Measurements from ENCODE around the gene TARS3.
"Not testable (repeated sequence)": the region's sequence is repeated elsewhere in the genome, so short reads cannot be mapped to it uniquely, and the experiment has no call there.

Gene TARS3

DNA sequence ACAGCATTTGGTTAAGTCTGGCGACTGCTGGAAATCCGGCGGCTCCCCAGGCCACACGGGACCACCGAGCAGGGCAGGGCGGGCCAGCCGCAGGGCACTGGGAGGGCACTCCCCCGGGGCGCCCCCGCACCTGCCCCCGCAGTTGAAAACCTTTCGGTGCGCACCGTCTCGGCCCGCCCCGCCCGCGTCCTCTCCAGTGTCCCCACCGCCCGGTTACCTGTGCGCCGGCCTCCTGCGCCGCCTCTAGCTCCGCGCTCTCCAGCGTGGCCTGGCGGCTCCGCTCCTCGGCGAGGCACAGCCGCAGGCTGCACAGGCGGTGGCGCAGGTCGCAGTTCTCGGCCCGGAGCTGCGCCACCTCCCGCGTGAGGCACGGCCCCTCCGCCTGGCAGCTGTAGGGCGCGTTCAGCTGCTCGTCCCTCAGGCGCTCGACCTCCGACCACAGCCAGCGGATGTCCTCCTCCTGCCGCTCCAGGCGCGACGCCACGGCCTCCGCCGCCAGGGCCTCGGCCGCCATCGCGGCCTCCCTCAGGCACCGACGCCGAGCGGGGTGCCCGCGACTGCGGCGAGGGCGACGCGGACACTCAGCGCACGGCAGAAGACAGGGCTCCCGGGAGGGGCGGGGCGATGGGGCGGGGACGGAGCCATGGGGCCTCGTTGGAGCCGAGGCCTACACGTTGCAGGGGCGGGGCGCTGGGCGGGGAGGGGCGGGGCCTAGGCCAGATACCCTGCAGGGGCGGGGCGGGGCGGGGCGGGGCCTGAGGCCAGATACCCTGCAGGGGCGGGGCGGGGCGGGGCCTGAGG is at the start of gene TARS3:
Gene TARS3, minus strand, starts transcription at position 600 of the 801 bp plus-strand sequence. Its CDS starts 86 bp downstream, at position 514.
- DNase-seq, result peak; percentile 81

- DNase-seq, result no peak
Observed at GRCh38 chr15:101773496-101774100, 49.3 kb upstream of the TARS3 start.

GRCh38 chr15:101772921-101773320 is 48.6 kb upstream of the TARS3 start:
- DNase-seq, result no peak

DNA sequence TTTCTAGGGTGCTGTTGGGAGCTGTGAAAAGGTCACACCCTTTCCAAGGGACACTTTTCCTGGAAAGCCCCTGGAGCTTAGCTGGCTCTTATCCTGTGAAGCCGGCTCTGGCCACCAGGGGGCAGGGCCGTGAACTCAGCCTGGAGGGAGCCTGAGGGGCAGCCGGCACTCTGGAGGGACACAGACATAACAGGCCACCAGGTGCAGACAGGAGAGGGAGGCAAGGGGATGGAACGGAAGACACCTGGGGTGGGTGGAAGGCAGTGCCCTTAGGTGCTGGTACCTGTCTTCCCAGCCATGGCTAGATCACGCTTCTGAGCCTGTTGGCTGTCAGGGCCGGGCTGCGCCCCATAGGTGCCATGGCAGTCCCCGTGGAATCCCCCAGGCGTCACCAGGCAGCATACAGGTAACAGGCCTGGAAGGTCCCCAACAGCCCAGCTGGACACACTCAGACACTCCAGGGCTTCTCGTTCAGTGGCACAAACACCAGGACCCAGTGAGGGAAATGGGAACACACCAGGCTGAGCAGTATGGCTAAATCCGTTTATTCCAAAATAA is 42.9 kb upstream of the TARS3 start:
- DNase-seq, result not testable (repeated sequence)

DNA sequence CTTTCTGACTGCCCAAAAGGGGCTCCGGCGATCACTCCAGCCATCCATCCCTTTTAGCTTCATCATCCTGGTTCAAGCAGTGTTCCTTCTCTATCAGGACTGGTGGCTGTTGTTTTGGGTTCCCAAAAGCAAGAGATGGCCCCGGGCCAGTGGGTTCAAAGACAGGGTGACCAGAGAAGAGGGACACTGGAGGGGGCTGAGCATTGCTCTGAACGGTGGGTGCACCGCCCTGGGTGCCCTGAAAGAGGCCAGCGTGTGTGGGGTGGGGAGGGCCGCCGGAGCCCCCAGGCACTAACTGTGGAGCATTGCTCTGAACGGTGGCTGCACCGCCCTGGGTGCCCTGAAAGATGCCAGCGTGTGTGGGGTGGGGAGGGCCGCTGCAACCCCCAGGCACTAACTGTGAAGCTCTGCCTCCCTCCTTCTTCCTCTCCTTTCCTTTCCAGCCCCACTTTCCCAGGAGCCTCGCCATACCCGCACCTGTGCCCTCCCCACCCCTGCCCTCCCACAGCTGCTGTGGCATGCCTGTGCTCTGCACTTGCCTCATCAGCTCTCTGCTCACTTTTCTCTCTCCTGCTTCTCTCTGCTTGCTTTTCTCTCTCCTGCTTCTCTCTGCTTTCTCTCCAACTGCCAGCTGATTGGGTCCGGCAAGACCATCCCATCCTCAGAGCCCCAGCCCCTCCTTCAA is 41.6 kb upstream of the TARS3 start:
- DNase-seq, result no peak

GRCh38 chr15:101765340-101765671 is 41.0 kb upstream of the TARS3 start:
- not testable (repeated sequence) for DNase-seq

GRCh38 chr15:101764669-101765339 is 40.5 kb upstream of the TARS3 start:
- DNase-seq, result not testable (repeated sequence)

GRCh38 chr15:101746716-101747082 is 22.4 kb upstream of the TARS3 start:
- not testable (repeated sequence) for DNase-seq

- DNase-seq, result not testable (repeated sequence)
Observed at GRCh38 chr15:101734837-101735236, 10.6 kb upstream of the TARS3 start.

DNA sequence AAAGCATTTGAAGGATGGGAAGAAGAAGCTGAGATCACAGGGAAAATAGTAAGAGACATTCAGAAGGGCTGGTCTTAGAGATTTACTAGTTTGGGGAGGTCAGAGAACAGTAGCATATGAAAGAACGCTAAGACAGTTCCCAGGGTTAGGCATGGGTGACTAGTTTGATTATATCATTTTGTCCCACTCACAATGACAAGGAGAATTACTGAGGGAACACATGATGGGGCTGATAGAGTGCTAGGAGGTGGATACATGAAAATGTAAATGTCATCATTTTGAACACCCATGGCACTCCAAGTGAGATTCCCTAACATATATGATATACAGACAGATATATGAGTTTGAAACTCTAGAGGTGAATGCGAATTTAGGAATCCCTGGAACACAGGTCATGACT is 9.3 kb upstream of the TARS3 start:
- DNase-seq, result no peak

- no peak for DNase-seq
Observed at GRCh38 chr15:101732772-101733171, 8.5 kb upstream of the TARS3 start.

DNA sequence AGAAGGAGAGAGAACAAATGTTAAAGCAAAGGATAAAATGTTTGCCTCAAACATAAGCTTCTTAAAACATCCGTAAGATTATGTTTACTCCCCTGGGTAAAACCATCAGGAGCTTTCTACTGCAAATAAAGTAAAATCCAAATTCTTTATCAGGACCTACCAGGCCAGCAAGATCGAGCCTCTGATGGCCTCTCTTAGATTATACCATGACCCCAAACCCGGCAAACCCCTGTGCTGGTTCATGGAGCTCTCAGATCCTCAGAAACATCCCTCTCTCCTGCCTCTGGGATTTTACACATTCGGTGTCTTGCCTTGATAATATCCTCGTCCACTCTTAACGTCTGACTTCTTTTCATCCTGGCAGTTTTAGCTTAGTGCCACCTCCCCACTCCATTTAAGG is 7.5 kb upstream of the TARS3 start:
- DNase-seq, result no peak

- DNase-seq, result no peak
Observed at GRCh38 chr15:101727186-101727585, 2.9 kb upstream of the TARS3 start.

DNA sequence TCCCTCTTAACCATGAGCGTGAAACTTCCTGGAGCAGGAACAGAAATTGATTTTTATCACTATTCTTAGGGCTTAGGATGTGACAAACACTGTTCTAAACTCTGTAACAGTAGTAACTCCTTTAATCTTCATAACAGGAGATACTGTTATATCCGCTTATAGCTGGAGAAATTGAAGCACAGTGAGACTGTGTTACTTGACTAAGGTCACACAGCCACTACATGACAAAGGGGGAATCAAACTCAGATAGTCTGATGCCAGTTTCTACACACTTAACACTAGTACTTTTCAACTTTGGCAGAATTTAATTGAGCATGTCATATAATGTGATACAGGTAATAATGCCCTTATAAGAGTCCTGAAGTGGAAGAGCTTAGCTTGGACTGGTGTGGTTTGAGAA is 800 bp upstream of the TARS3 start:
- no peak for DNase-seq

DNA sequence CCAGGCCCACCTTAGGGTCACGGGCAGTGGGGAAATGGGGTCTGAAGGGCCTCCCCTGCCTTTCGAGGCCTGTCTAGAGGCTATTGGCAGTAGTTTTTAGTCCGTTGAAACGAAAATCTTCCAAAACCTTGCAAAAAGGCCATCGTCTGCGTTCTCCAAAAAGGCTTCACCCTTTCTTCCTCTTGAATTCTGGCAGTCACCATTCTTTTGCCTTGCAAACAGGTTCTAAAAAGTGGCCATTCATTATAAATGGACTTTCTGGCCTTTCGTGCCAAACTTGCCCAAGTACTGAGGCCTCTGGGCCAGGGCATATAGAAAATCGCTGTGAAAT is 367 bp upstream of the TARS3 start:
- DNase-seq, result no peak

GRCh38 chr15:101723171-101723873 is 951 bp downstream of the TARS3 start:
- no peak for DNase-seq

GRCh38 chr15:101718896-101719295 is 5.4 kb downstream of the TARS3 start:
- no peak for DNase-seq

DNA sequence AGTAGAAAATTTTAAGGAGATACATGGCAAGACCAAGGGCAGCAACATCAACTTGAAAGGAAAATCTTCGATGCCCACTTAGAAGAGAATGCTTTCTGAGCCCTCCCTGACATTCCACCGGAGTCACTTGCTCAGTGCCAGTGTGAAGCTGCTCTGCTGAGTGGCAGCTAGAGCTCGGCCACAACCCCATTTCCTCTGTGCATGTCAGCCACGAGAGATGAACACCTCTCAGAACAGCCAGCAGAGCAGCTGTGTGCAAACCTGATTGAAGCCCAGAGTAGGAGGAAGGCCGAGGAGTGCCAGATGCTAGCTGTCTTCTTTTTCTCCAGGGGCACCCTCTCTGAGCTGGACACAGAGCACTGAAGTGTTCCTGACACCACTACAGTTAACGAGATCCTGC is 12.2 kb downstream of the TARS3 start:
- DNase-seq, result no peak

DNA sequence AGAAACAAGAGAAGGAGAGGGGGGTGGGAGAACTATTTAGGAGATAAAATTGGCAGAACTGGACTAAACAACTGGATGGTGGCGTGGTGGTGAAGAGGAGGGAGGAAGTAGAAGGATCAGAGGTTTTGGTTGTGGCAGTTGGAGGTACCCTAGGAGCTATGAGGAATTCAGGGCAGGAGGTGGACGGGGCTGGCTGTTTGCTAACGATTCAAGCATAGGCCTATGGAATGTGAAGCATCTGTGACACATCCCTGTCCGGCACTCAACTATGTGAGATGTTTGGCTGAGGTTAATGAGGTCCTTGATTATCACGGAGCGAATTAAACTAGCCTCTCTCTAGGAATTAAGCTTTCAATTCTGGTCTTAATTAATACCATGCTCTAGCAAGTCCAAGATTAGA is 13.5 kb downstream of the TARS3 start:
- no peak for DNase-seq

DNA sequence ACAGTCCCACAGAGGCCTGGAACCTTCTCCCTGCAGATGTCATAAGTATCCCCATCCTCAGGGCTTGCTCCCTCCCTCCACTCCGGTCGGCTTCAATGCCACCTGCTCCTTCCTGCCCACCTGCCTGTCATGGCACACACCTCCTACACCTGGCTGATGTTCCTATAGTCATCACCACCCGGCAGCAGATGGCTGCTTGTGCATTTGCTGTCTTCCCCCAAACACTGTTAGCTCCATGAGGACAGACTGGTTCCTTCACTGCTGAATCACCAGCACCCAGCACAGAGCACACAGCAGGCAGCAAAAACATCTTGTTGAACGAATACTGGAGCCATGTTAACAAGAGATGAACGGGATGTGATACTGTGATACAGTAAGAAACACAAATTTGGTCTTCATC is 14.8 kb downstream of the TARS3 start:
- DNase-seq, result no peak

DNA sequence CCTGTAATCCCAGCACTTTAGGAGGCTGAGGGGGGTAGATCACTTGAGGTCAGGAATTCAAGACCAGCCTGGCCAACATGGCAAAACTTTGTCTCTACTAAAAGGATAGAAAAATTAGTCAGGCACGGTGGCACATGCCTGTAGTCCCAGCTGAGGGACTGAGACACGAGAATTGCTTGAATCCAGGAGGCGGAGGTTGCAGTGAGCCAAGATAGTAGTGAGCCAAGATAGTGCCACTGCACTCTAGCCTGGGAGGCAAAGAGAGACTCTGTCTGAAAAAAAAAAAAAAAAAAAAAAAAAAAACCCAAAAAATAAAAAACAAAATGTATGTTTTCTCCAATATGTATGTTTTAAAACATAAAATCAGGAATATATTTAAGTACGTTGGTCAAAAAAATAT is 16.3 kb downstream of the TARS3 start:
- DNase-seq, result no peak

- no peak for DNase-seq
Observed at GRCh38 chr15:101702077-101702476, 22.2 kb downstream of the TARS3 start.

GRCh38 chr15:101698314-101698713 is 26.0 kb downstream of the TARS3 start:
- DNase-seq, result no peak
